ENCODE results near the gene CCDC7. TPM values are rescaled to one million over a fixed set of nuclear protein-coding genes. Genes with fewer than 3 reads are reported as not detected.

CCDC7 gene
- total RNA-seq, 1 donor from 2014 or later: 22.8 TPM

DNA sequence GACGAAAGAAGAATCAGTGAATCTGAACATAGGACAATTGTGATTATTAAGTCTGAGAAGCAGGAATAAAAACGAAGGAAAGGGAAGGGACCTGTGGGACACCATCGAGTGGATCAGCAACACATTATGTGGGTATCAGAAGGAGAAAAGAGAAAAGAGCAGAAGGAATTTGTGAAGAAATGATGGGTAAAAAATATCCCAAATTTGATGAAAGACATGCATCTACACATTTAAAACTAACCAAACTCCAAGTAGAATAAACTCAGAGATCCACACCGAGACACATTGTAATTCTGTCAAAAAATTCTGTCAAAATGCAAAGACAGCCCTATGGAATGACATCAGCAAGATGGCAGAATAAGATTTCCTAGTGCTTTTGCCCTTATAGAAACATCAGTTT lies 341.0 kb downstream of the CCDC7 start:
- intact Hi-C loops (cut with DNase I): no loop called here
- no peaks in the 10 kb centered on the region for H3K27me3 ChIP-seq (ENCODE audit: low read depth)
- no peaks in the 10 kb centered on the region for H3K4me1 ChIP-seq
- TF ChIP-seq, protein P1, sequence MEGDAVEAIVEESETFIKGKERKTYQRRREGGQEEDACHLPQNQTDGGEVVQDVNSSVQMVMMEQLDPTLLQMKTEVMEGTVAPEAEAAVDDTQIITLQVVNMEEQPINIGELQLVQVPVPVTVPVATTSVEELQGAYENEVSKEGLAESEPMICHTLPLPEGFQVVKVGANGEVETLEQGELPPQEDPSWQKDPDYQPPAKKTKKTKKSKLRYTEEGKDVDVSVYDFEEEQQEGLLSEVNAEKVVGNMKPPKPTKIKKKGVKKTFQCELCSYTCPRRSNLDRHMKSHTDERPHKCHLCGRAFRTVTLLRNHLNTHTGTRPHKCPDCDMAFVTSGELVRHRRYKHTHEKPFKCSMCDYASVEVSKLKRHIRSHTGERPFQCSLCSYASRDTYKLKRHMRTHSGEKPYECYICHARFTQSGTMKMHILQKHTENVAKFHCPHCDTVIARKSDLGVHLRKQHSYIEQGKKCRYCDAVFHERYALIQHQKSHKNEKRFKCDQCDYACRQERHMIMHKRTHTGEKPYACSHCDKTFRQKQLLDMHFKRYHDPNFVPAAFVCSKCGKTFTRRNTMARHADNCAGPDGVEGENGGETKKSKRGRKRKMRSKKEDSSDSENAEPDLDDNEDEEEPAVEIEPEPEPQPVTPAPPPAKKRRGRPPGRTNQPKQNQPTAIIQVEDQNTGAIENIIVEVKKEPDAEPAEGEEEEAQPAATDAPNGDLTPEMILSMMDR (IDR thresholded peaks at IDR 0.05): no peak
- DNase-seq: no peak
- H3K4me3 ChIP-seq: no peak overlapping the region
- H3K9me3 ChIP-seq: peaks cover 4% of the 10 kb centered on the region
- H3K27ac ChIP-seq: no peak overlapping the region
- no peaks in the 10 kb centered on the region for H3K36me3 ChIP-seq
- no peak for ATAC-seq

DNA sequence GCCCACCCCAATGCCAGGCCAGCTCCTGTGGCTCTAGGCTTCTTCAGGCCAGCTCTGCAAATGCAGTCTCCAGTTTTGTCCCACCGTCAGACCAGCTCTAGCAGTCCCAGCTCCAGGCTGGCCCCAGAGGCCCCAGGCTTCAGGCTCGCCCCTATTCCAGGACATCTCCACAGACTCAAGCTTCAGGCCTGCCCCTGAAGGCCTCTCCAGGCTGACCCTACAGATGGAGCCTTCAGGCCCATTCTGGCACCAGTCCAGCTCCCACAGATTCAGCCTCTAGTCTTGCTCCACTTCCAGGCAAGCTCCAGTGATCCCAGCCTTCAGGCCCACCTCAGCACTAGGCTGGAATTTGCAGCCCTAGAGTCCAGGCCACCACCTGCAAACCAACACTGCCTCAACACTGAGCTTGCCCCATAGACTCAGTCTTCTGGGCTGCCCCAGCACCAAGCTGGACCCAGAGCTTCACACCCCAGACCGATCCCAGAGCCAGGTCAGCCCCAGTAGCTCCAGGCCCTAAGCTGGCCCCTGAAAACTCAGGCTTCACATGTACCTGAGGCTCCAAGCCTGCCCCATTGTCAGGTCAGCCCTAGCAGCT lies 341.8 kb downstream of the CCDC7 start:
- H3K27ac ChIP-seq: no peak overlapping the region
- intact Hi-C loops (cut with DNase I): no loop called here
- TF ChIP-seq, protein P1 (IDR thresholded peaks at IDR 0.05): no peak
- no peak overlapping the region for H3K4me3 ChIP-seq
- ATAC-seq (no peak), DNase-seq (no peak)
- H3K4me1 ChIP-seq: no peaks in the 10 kb centered on the region
- no peaks in the 10 kb centered on the region for H3K36me3 ChIP-seq
- no peaks in the 10 kb centered on the region for H3K27me3 ChIP-seq (ENCODE audit: low read depth)
- peaks cover 4% of the 10 kb centered on the region for H3K9me3 ChIP-seq

DNA sequence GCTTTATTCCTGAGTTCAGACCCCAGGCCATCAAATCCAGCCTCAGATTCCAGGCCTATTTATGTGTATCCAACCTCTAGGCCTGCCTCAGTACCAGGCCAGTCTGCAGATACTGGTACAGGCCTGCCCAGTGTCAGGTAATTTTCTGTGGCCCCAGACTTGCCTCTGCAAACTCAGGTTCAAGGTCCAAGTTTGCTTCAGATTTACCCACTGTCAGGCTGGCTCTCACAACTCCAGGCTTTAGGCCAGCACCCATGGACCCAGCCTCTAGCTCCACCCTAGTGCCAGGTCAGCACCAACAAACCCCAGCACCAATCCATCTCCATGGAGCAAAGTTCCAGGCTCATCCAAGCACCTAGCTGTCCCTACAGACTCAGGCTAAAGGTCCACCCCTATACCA lies 342.4 kb downstream of the CCDC7 start:
- intact Hi-C loops (cut with DNase I): no loop called here
- H3K4me3 ChIP-seq: no peak overlapping the region
- H3K4me1 ChIP-seq: no peaks in the 10 kb centered on the region
- TF ChIP-seq, protein P1 (IDR thresholded peaks at IDR 0.05): no peak
- DNase-seq (no peak), ATAC-seq (no peak)
- no peak overlapping the region for H3K27ac ChIP-seq
- H3K27me3 ChIP-seq (ENCODE audit: low read depth): no peaks in the 10 kb centered on the region
- peaks cover 4% of the 10 kb centered on the region for H3K9me3 ChIP-seq
- H3K36me3 ChIP-seq: no peaks in the 10 kb centered on the region

DNA sequence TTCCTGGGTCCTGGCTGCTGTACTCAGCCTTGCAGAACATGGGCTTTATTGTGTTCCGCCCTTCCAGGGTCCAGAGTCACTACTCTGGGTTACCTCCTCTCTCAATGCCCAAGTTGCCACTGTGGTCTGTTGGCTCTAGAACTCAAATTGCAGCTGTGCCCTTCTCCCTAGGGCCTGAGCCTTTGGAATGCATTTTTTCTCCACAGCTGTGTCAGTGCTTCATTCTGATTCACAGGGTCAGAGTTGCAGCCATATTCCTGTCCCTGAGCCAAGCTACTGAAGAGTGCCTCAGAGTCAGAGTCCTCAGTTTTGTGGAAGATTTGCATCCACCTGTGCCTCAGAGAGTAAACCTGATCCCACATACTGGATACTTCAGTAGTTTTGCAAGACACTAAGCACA lies 344.5 kb downstream of the CCDC7 start:
- intact Hi-C loops (cut with DNase I): loop anchor here (5.0 kb wide), 1 partner anchor 217 kb away; no protein-coding TSS in a partner anchor
- DNase-seq: no peak
- H3K4me3 ChIP-seq: no peak overlapping the region
- no peaks in the 10 kb centered on the region for H3K4me1 ChIP-seq
- no peak for ATAC-seq
- no peaks in the 10 kb centered on the region for H3K36me3 ChIP-seq
- TF ChIP-seq, protein P1 (IDR thresholded peaks at IDR 0.05): no peak
- H3K9me3 ChIP-seq: peaks cover 4% of the 10 kb centered on the region
- no peak overlapping the region for H3K27ac ChIP-seq
- no peaks in the 10 kb centered on the region for H3K27me3 ChIP-seq (ENCODE audit: low read depth)

DNA sequence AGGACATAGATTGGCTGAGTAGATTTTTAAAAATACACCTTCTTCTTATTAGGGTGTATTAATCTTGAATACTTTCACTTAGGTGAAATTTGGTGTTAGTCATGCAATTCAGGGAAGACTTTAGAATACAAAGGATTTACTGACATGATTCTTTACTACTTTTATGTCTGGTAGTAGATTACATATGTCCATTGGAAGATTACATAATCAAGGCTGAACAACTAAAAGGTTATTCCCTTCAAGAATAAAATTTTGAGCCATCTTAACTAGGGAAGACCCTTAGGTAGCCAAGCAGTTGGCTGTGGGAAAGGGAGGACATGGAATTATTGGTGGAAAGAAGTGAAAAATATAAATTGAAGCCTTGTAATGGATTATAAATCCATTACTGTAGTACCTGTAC lies 347.1 kb downstream of the CCDC7 start:
- no peaks in the 10 kb centered on the region for H3K9me3 ChIP-seq
- H3K27me3 ChIP-seq (ENCODE audit: low read depth): no peaks in the 10 kb centered on the region
- no peaks in the 10 kb centered on the region for H3K4me1 ChIP-seq
- H3K4me3 ChIP-seq: no peak overlapping the region
- no peak overlapping the region for H3K27ac ChIP-seq
- DNase-seq (no peak), ATAC-seq (no peak)
- intact Hi-C loops (cut with DNase I): loop anchor here (5.0 kb wide), 1 partner anchor 214 kb away; no protein-coding TSS in a partner anchor
- no peaks in the 10 kb centered on the region for H3K36me3 ChIP-seq
- TF ChIP-seq, protein P1 (IDR thresholded peaks at IDR 0.05): no peak
